ENCODE results near the gene CHST6. TPM values are rescaled to one million over a fixed set of nuclear protein-coding genes. Genes with fewer than 3 reads are reported as not detected.

The CHST6 gene
- total and polyA plus RNA-seq, 2 donors (not counting 3 experiments of a cell fraction or from before 2014, with no cell fraction given) = 0.26 to 0.60 TPM

DNA sequence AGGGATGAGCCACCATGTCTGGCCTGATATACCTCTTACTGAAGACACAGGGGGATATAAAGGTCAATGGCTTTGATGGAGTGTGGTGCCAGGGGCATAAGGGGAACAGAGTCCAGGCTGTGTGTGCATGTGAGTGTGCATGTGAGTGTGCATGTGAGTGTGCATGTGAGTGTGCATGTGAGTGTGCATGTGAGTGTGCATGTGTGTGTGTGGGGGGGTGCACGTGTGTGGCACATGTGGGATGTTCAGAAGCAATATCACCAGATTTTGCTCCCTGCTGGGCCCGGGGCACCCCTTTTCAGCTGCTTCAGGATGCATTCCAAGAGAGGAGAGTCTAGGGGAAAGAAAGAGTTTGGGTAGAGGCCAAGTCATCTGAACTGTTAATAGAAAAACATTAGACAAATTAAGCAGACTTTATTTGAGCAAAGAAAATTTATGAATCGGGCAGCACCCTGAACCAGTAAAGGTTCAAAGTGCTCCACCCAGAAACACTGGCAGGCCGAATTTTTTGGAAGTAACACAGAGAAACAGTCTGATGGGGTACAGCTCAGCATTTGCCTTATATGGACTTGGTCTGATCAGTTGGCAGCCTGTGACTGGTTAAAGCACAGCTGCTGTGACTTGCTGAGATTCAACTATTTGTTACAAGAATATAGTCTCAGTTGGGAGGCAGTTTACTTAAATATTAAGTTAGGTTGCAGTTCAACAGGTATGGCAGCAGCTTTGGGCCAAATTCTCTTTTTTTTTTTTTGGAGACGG, 31.0 kb upstream of the CHST6 start:
- Histone ChIP-seq H3K4me1 (ENCODE audit: control insufficient read depth, extremely low read depth, insufficient read depth, low read length) (no peaks in the 10 kb centered on the region), H3K4me2 (ENCODE audit: insufficient read depth, low read length) (no peak overlapping the region), H2AFZ (ENCODE audit: low read depth, low read length) (no peak overlapping the region), H3K27ac (ENCODE audit: insufficient read depth, low read depth, low read length) (no peak overlapping the region), H3K4me3 (replicated peaks in 1 of 3; ENCODE audit: insufficient read depth in 1 of 3, low read depth in 1 of 3, low read length in 3 of 3) (no peak overlapping the region), H3K9me3 (replicated peaks; ENCODE audit: control insufficient read depth, insufficient read depth, low read length) (no peaks in the 10 kb centered on the region), H3K27me3 (ENCODE audit: control insufficient read depth in 2 of 2, insufficient read depth in 2 of 2, low read length in 2 of 2) (no peaks in the 10 kb centered on the region), H3K9me1 (replicated peaks; ENCODE audit: control insufficient read depth, extremely low read depth, insufficient read depth, low read length) (no peaks in the 10 kb centered on the region), H4K20me1 (replicated peaks; ENCODE audit: control insufficient read depth, extremely low read depth, insufficient read depth, low read length) (no peaks in the 10 kb centered on the region), H3K9ac (replicated peaks; ENCODE audit: extremely low read depth, insufficient read depth, low read length) (no peak overlapping the region), H3K36me3 (ENCODE audit: control insufficient read depth in 2 of 2, extremely low read depth in 1 of 2, insufficient read depth in 2 of 2, low read length in 2 of 2) (no peaks in the 10 kb centered on the region), H3K79me2 (ENCODE audit: control insufficient read depth, insufficient read depth, low read length) (no peaks in the 10 kb centered on the region)
- ChIA-PET POLR2A (no interaction called here), CTCF (interaction anchor here (3.1 kb wide), 1 partner anchor 9 kb away, joined by 11 read pairs; no protein-coding TSS in a partner anchor)
- BruUV-seq (replicated peaks) = no TSS peak
- intact Hi-C loops (cut with micrococcal nuclease) = no loop called here
- dilution Hi-C loops (cut with MboI; ENCODE audit: extremely low pct_ligation_motif_present, low sequenced_read_pairs) = no loop called here
- TF ChIP-seq EZH2 (IDR thresholded peaks at IDR 0.05; ENCODE audit: borderline replicate concordance, low read depth, low read length, severe bottlenecking) (no peak), FOS (IDR thresholded peaks at IDR 0.05; ENCODE audit: borderline replicate concordance, insufficient read depth, low read length) (no peak), JUN (IDR thresholded peaks at IDR 0.05; ENCODE audit: borderline replicate concordance, insufficient read depth, insufficient read length, low read depth) (no peak), MYC (IDR thresholded peaks at IDR 0.05; ENCODE audit: low read depth, low read length) (no peak), CTCF (IDR thresholded peaks at IDR 0.05; ENCODE audit: extremely low read depth in 1 of 2, insufficient read depth in 1 of 2, low read depth in 1 of 2, low read length in 2 of 2) (no peak), POLR2AphosphoS5 (IDR thresholded peaks at IDR 0.05; ENCODE audit: insufficient read depth, low read depth, low read length) (no peak), POLR2A (IDR thresholded peaks at IDR 0.05; ENCODE audit: low read depth, low read length) (no peak), GATA2 (IDR thresholded peaks at IDR 0.05; ENCODE audit: insufficient read depth, insufficient read length, low read depth, low read length) (no peak)
- TF ChIP-seq, protein P1, sequence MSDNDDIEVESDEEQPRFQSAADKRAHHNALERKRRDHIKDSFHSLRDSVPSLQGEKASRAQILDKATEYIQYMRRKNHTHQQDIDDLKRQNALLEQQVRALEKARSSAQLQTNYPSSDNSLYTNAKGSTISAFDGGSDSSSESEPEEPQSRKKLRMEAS (IDR thresholded peaks at IDR 0.05; ENCODE audit: insufficient read depth, insufficient read length) = no peak
- DNase-seq (ENCODE audit: low read depth, low spot score) = no peak
- FAIRE-seq = no peak
